Activated B cell treated with CpG ODN at 0.5 μM for 24 hours (primary cell): ENCODE results near the gene TBL1X. TPM values are rescaled to one million over a fixed set of nuclear protein-coding genes. Genes with fewer than 3 reads are reported as not detected.

Experiments
- ATAC-seq: fragments of 200-7000 bp; cut with Tn5 transposase; one replicate; pipeline ENCODE4 v1.10.0; 2021; ENCODE audit warnings: low read depth, mild to moderate bottlenecking, moderate library complexity
- CTCF ChIA-PET: fragments of 350-600 bp; sonication (Branson Sonifier 250); formaldehyde crosslinking; loops from one replicate; lab custom pipeline; 2021; ENCODE audit warnings: antibody characterized with exemption; lab: Charles Lee
- POLR2A ChIA-PET: fragments of 350-600 bp; sonication (Branson Sonifier 250); formaldehyde crosslinking; loops from one replicate; lab custom pipeline; 2021; ENCODE audit warnings: antibody characterized with exemption; lab: Charles Lee
- DNase-seq: peaks from one replicate; pipeline ENCODE4 v3.0.0; 2022
- H3K27ac Mint-ChIP-seq: one replicate; pipeline ENCODE4 v1.8.0; 2020; ENCODE audit warnings: mixed read lengths
- H3K27me3 Mint-ChIP-seq: one replicate; pipeline ENCODE4 v1.8.0; 2021; ENCODE audit warnings: mixed read lengths
- H3K36me3 Mint-ChIP-seq: one replicate; pipeline ENCODE4 v1.8.0; 2021; ENCODE audit warnings: low read depth, mixed read lengths
- H3K4me1 Mint-ChIP-seq: one replicate; pipeline ENCODE4 v1.8.0; 2021; ENCODE audit warnings: mixed read lengths
- H3K4me3 Mint-ChIP-seq: one replicate; pipeline ENCODE4 v1.8.0; 2020; ENCODE audit warnings: mild to moderate bottlenecking, mixed read lengths
- H3K9me3 Mint-ChIP-seq: one replicate; pipeline ENCODE4 v1.8.0; 2020; ENCODE audit warnings: mixed read lengths
- intact Hi-C: fragments of 100-400 bp; cut with micrococcal nuclease; formaldehyde crosslinking; loops from one replicate; pipeline ENCODE4 v1.15.1; 2024
- total RNA-seq: library from RNA; stranded (reverse); gene quantifications from 2 replicates; pipeline ENCODE4 v1.2.3, GENCODE V29; 2022
- TF ChIP-seq, protein P1 (sequence below): fragments of 200-600 bp; IDR thresholded peaks from one replicate; pipeline ENCODE4 v1.8.0; 2022; ENCODE audit warnings: antibody characterized with exemption, mild to moderate bottlenecking

The TBL1X gene
- total RNA-seq, 1 donor from 2014 or later = 38.5 TPM

DNA sequence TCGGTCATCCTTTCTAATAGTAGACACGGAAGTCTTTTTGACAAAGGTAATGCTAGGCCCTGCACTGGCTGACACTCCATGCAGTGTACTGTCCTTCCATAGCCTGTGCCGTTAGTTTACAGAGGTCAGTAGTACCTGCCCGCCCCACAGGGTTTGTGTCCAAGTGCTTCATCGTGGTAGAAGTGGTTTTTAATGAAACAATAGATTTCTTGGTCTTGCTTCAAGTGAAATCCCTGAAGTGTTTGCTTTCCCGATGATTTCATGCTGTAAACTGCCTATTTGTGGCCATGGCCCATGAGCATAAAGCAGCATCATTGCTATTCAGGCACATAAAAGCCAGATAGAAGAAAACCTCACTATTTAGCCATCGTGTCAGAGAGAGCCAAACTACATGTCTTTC lies 161.5 kb downstream of the TBL1X start:
- no peaks in the 10 kb centered on the region for H3K9me3 Mint-ChIP-seq
- CTCF ChIA-PET = no interaction called here
- POLR2A ChIA-PET = no interaction called here
- ATAC-seq (no peak), DNase-seq (no peak)
- no peak overlapping the region for H3K4me3 Mint-ChIP-seq
- intact Hi-C loops = loop anchor here (10.0 kb wide), 1 partner anchor 68 kb away; no protein-coding TSS in a partner anchor
- no peaks in the 10 kb centered on the region for H3K27me3 Mint-ChIP-seq
- peaks cover 2% of the 10 kb centered on the region for H3K36me3 Mint-ChIP-seq
- H3K4me1 Mint-ChIP-seq = peaks cover 12% of the 10 kb centered on the region
- H3K27ac Mint-ChIP-seq = no peak overlapping the region
- TF ChIP-seq, protein P1, sequence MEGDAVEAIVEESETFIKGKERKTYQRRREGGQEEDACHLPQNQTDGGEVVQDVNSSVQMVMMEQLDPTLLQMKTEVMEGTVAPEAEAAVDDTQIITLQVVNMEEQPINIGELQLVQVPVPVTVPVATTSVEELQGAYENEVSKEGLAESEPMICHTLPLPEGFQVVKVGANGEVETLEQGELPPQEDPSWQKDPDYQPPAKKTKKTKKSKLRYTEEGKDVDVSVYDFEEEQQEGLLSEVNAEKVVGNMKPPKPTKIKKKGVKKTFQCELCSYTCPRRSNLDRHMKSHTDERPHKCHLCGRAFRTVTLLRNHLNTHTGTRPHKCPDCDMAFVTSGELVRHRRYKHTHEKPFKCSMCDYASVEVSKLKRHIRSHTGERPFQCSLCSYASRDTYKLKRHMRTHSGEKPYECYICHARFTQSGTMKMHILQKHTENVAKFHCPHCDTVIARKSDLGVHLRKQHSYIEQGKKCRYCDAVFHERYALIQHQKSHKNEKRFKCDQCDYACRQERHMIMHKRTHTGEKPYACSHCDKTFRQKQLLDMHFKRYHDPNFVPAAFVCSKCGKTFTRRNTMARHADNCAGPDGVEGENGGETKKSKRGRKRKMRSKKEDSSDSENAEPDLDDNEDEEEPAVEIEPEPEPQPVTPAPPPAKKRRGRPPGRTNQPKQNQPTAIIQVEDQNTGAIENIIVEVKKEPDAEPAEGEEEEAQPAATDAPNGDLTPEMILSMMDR = no peak

DNA sequence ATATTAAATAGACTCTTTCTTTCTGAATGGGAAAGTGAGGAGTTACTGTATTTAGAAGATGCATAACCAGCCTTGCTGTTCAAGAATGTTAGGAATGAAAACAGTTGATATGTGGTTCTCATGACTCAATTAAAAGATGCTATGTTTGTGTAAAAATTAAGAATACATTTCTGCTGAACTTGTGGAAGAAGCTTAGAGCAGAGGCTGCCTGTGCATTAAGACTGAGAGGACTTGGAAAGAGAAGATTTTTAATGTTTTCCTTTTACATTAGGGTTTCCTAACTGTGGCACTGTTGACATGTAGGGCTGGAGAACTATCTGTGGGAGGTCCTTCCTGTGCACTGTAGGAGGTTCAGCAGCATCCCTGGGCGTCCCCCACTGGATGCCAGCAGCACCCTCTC lies 163.1 kb downstream of the TBL1X start:
- Mint-ChIP-seq H3K27me3 (no peaks in the 10 kb centered on the region), H3K36me3 (no peaks in the 10 kb centered on the region), H3K27ac (no peak overlapping the region), H3K4me3 (no peak overlapping the region), H3K4me1 (peaks cover 12% of the 10 kb centered on the region), H3K9me3 (no peaks in the 10 kb centered on the region)
- CTCF ChIA-PET = no interaction called here
- DNase-seq = no peak
- intact Hi-C loops = loop anchor here (10.0 kb wide), 1 partner anchor 67 kb away; no protein-coding TSS in a partner anchor
- ATAC-seq = no peak
- TF ChIP-seq, protein P1 = no peak
- POLR2A ChIA-PET = interaction anchor here (0.6 kb wide), 1 partner anchor 77 kb away, joined by 4 read pairs; no protein-coding TSS in a partner anchor

DNA sequence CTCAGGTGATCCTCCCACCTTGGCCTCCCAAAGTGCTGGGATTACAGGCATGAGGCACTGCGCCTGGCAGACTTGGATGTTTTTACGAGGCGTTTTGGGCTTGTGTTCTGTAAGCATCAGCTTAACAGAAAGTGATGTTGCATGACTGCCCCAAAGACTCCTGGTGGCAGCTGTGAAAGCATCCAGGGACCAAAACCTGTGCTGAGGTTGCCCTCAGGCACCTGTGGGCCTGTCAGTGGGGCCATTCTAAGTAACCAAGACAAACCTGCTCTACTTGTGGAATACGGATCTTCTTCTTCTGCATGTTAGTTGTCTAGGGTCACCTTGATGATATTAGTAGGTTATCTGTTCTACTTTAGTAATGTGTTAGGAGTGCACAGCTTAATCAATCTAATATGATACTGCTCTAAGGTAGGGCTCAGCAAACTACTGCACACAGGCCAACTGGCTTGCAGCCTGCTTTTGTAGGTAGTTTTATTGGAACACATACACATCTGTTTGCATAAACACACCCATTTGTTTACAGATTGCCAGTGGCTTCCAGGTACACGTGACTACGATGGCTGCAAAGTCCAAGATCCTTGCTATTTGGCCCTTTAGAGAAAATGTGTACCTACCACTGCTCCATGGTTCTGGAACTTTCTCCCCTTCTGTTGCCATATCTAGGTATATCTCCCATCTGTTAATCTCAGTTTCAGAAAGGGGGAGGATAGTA lies 164.1 kb downstream of the TBL1X start:
- intact Hi-C loops = loop anchor here (10.0 kb wide), 1 partner anchor 66 kb away; no protein-coding TSS in a partner anchor
- H3K27ac Mint-ChIP-seq = no peak overlapping the region
- H3K27me3 Mint-ChIP-seq = no peaks in the 10 kb centered on the region
- peaks cover 10% of the 10 kb centered on the region for H3K4me1 Mint-ChIP-seq
- TF ChIP-seq, protein P1 = no peak
- no peak overlapping the region for H3K4me3 Mint-ChIP-seq
- no peaks in the 10 kb centered on the region for H3K36me3 Mint-ChIP-seq
- no peaks in the 10 kb centered on the region for H3K9me3 Mint-ChIP-seq
- CTCF ChIA-PET = no interaction called here
- POLR2A ChIA-PET = interaction anchor here (0.6 kb wide), 1 partner anchor 76 kb away, joined by 4 read pairs; no protein-coding TSS in a partner anchor
- ATAC-seq (no peak), DNase-seq (no peak)

DNA sequence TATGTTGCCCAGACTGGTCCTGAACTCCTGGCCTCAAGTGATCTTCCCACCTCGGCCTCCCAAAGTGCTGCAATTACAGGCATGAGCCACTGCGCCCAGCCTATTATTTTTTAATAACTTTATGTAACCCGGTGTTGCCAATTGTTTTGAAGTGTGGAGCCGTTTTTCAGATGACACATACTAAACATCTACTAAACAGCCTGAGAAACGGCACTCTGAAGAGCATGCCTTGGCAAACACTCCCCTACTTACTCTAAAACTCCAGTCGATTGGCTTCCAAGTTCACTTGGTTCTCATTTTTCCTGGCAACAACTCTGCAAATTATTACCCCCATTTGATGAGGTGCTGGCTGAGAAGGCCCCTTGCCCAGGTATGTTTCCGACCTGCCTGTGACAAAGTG lies 169.7 kb downstream of the TBL1X start:
- DNase-seq = no peak
- H3K36me3 Mint-ChIP-seq = peaks cover 3% of the 10 kb centered on the region
- H3K4me1 Mint-ChIP-seq = peaks cover 10% of the 10 kb centered on the region
- H3K9me3 Mint-ChIP-seq = no peaks in the 10 kb centered on the region
- TF ChIP-seq, protein P1 = no peak
- no peak overlapping the region for H3K4me3 Mint-ChIP-seq
- intact Hi-C loops = no loop called here
- no peaks in the 10 kb centered on the region for H3K27me3 Mint-ChIP-seq
- H3K27ac Mint-ChIP-seq = no peak overlapping the region
- ATAC-seq = no peak
- ChIA-PET POLR2A (no interaction called here), CTCF (no interaction called here)

DNA sequence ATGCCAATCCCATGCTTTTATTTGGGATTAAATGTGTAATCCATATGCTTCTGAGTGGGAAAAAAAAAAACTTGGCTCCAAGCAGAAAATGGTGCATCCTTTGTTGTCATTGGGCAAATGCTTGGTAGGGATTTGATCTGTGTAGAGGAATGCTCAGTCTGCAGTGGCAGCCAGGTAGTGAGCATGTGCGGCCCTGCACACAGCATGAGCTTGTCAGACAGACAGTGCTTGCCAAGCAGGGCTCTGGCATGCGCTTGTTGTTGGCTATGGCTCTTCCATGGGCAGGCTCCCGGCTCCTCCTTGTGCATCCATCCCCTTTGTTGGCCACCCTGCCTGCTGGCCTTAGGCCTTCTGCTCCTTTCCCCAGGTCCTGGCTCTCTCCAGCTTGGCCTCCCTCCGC lies 170.5 kb downstream of the TBL1X start:
- intact Hi-C loops = no loop called here
- Mint-ChIP-seq H3K27me3 (no peaks in the 10 kb centered on the region), H3K27ac (no peak overlapping the region), H3K4me3 (no peak overlapping the region), H3K9me3 (no peaks in the 10 kb centered on the region), H3K36me3 (peaks cover 8% of the 10 kb centered on the region), H3K4me1 (peaks cover 10% of the 10 kb centered on the region)
- TF ChIP-seq, protein P1 = no peak
- POLR2A ChIA-PET = no interaction called here
- CTCF ChIA-PET = no interaction called here
- DNase-seq (no peak), ATAC-seq (no peak)
